Tibial artery (tissue), 4 donors: ENCODE measurements around the gene RHBDD3.

Experiments used
- DNase-seq, 2 donors: peaks; one replicate each; pipeline ENCODE4 v3.0.0-alpha.2; 2019
- H3K27ac ChIP-seq, 2 donors: fragments of 200-600 bp; sonication (generic) in 1 of 2; 1 replicate in 1 of 2; 2 replicates in 1 of 2; pipeline ENCODE4 v1.5.1; 2018 to 2019; ENCODE audit warnings: mild to moderate bottlenecking in 1 of 2
- H3K27me3 ChIP-seq, 2 donors: fragments of 200-600 bp; sonication (generic) in 1 of 2; one replicate each; pipeline versions ENCODE4 v1.5.1 to v1.6.0; 2016 to 2019
- H3K36me3 ChIP-seq, 3 donors: fragments of 200-600 bp; sonication (generic) in 2 of 3; one replicate each; pipeline ENCODE4 v1.5.1; 2016 to 2019; ENCODE audit warnings: mild to moderate bottlenecking in 2 of 3
- H3K4me1 ChIP-seq, 4 donors: fragments of 200-600 bp; sonication (generic) in 2 of 4; 1 replicate in 3 of 4; 2 replicates in 1 of 4; pipeline ENCODE4 v1.5.1; 2016 to 2019
- H3K4me3 ChIP-seq, 2 donors: fragments of 200-600 bp; sonication (generic) in 1 of 2; 1 replicate in 1 of 2; 2 replicates in 1 of 2; pipeline ENCODE4 v1.5.1; 2018 to 2019; ENCODE audit warnings: mild to moderate bottlenecking in 2 of 2
- H3K9me3 ChIP-seq, 3 donors: fragments of 200-600 bp; sonication (generic) in 1 of 3; one replicate each; pipeline ENCODE4 v1.5.1; 2016 to 2019
- intact Hi-C: fragments of 100-400 bp; cut with DNase I; formaldehyde crosslinking; loops from one replicate; pipeline ENCODE4 v1.15.0; 2023; ENCODE audit warnings: low total_unique reads
- TF ChIP-seq, protein P1 (sequence below), 2 experiments: fragments of 200-600 bp in 1 of 2; fragments of 450-650 bp in 1 of 2; IDR thresholded peaks; one replicate each; pipeline ENCODE4 v1.5.1; 2017 to 2019; ENCODE audit warnings: antibody characterized with exemption in 2 of 2, mild to moderate bottlenecking in 1 of 2, moderate library complexity in 1 of 2

Gene RHBDD3

DNA sequence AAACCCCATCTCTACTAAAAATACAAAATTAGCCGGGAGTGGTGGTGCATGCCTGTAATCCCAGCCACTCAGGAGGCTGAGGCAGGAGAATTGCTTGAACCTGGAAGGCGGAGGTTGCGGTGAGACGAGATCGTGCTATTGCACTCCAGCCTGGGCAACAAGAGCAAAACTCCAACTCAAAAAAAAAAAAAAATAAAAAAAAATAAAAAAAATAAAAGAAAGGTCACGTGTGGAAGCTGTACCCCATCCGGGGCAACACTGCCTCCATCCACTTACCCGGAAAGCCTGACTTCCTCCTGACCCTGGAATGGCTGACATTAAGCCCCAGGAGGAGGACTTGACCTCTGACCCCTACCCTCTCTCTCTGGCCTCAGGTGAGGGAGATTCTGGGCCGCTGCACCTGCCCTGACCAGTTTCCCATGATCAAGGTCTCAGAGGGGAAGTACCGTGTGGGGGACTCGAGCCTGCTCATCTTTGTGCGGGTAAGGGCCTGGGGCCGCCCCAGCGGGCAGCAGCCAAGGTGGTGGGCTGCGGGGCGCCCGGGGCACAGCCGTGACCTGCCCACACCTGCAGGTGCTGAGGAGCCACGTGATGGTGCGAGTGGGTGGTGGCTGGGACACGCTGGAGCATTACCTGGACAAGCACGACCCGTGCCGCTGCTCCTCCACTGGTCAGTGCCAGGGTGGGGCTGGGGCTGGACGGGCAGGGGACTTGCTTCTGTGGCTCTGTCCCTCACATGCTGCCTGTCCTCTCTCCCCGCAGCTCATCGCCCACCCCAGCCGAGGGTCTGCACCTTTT, 42.5 kb upstream of the RHBDD3 start:
- no peak for DNase-seq
- H3K9me3 ChIP-seq: no peaks in the 10 kb centered on the region
- H3K36me3 ChIP-seq: no peaks in the 10 kb centered on the region
- TF ChIP-seq, protein P1, sequence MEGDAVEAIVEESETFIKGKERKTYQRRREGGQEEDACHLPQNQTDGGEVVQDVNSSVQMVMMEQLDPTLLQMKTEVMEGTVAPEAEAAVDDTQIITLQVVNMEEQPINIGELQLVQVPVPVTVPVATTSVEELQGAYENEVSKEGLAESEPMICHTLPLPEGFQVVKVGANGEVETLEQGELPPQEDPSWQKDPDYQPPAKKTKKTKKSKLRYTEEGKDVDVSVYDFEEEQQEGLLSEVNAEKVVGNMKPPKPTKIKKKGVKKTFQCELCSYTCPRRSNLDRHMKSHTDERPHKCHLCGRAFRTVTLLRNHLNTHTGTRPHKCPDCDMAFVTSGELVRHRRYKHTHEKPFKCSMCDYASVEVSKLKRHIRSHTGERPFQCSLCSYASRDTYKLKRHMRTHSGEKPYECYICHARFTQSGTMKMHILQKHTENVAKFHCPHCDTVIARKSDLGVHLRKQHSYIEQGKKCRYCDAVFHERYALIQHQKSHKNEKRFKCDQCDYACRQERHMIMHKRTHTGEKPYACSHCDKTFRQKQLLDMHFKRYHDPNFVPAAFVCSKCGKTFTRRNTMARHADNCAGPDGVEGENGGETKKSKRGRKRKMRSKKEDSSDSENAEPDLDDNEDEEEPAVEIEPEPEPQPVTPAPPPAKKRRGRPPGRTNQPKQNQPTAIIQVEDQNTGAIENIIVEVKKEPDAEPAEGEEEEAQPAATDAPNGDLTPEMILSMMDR (IDR thresholded peaks at IDR 0.05): no peak
- intact Hi-C loops: no loop called here
- peaks cover 0 to 24% of the 10 kb centered on the region in 2 donors for H3K27me3 ChIP-seq
- peak overlapping the region; percentile 89 to 91 for H3K27ac ChIP-seq
- H3K4me3 ChIP-seq: peak overlapping the region in 1 of 2 donors; percentile 96
- peaks cover 7 to 74% (median 70%) of the 10 kb centered on the region in 4 donors for H3K4me1 ChIP-seq

DNA sequence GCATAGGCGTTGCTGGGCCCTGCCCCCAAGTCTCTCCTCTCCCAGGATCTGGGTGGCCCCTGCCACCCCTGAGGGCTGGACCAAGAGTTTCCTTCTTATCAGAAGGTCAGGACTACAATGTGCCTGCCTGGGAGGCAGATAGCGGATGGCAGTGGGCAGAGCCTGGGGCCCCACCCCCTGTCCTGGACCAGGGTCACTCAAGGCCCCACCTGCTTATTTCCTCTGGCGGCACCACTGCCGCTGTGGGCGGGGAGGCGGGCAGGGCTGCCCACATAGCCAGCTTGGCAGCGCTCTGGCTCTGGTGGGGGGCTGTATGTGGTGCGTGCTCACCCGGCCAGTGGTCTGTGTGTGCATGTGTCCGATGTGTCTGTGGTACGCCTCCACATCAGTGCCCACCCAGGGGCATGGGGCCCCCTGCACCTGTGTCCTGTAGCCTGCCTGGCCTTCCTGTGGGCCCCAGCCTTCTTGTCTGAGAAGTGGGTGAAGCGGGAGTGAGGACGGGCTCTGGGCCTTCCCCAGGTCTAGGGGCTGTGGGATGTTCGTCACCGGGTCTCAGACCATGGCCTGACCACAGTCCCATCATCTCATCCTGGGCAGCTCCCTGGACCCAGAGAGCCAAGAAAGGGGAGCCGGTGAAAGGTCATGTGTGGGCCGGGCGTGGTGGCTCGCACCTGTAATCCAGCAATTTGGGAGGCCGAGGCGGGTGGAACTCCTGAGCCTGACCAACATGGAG, 41.7 kb upstream of the RHBDD3 start:
- H3K27ac ChIP-seq: peak overlapping the region; percentile 89 to 91
- H3K27me3 ChIP-seq: peaks cover 0 to 17% of the 10 kb centered on the region in 2 donors
- H3K9me3 ChIP-seq: no peaks in the 10 kb centered on the region
- peaks cover 7 to 66% (median 63%) of the 10 kb centered on the region in 4 donors for H3K4me1 ChIP-seq
- DNase-seq: peak; percentile 56 to 81
- H3K36me3 ChIP-seq: no peaks in the 10 kb centered on the region
- H3K4me3 ChIP-seq: peak overlapping the region; percentile 93 to 96
- intact Hi-C loops: loop anchor here (5.0 kb wide), 2 partner anchors 42 to 78 kb away; partner anchors contain the start of genes AP1B1, EWSR1 and RHBDD3
- TF ChIP-seq, protein P1 (IDR thresholded peaks at IDR 0.05): no peak

DNA sequence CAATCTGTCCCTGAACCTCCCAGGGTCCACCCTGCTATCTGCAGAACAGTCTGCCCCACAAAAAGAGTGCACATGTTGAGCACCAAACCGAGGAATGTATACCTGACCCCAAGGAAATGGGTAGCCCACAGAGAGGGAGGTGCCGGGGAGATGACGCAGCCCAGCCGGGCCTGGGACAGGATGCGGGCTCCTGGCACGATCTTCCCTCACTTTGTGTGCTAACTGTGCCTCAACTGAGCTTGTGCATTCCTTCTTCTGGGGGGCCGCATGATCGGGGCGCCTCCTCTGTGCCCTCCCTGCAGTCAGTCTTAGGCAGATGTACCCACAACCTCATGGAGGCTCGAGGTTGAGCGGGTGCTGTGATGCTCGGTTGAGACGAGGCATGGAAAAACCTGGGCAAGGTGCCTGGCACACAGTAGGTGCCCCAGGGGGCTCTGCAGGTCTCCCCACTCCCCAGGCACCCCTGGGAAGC, 41.0 kb upstream of the RHBDD3 start:
- peak in 1 of 2 donors; percentile 70 for DNase-seq

DNA sequence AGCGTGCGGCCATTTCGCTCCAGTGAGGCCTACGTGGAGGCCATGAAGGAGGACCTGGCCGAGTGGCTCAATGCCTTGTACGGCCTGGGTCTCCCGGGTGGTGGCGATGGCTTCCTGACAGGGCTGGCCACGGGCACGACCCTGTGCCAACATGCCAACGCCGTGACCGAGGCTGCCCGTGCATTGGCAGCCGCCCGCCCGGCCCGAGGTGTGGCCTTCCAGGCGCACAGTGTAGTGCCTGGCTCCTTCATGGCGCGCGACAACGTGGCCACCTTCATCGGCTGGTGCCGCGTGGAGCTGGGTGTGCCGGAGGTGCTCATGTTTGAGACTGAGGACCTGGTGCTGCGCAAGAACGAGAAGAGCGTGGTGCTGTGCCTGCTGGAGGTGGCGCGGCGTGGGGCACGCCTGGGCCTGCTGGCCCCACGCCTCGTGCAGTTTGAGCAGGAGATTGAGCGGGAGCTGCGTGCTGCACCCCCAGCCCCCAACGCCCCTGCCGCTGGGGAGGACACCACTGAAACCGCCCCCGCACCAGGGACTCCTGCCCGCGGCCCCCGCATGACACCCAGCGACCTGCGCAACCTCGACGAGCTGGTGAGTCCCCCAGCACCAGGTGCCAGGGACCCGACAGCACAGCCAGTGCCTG, 40.5 kb upstream of the RHBDD3 start:
- DNase-seq: peak; percentile 23 to 68
- H3K9me3 ChIP-seq: no peaks in the 10 kb centered on the region
- H3K36me3 ChIP-seq: no peaks in the 10 kb centered on the region
- H3K4me1 ChIP-seq: peaks cover 7 to 56% (median 52%) of the 10 kb centered on the region in 4 donors
- TF ChIP-seq, protein P1 (IDR thresholded peaks at IDR 0.05): no peak
- peak overlapping the region; percentile 93 to 96 for H3K4me3 ChIP-seq
- peaks cover 0 to 4% of the 10 kb centered on the region in 2 donors for H3K27me3 ChIP-seq
- H3K27ac ChIP-seq: peak overlapping the region; percentile 89 to 91
- intact Hi-C loops: loop anchor here (5.0 kb wide), 2 partner anchors 41 to 79 kb away; partner anchors contain the start of genes AP1B1, EWSR1 and RHBDD3

More for the DNA sequence above, 41.0 kb upstream of the RHBDD3 start:
- H3K4me1 ChIP-seq: peaks cover 7 to 59% (median 56%) of the 10 kb centered on the region in 4 donors
- no peaks in the 10 kb centered on the region for H3K36me3 ChIP-seq
- H3K4me3 ChIP-seq: peak overlapping the region; percentile 93 to 96
- intact Hi-C loops: loop anchor here (5.0 kb wide), 2 partner anchors 42 to 78 kb away; partner anchors contain the start of genes AP1B1, EWSR1 and RHBDD3
- H3K27ac ChIP-seq: peak overlapping the region; percentile 89 to 91
- H3K27me3 ChIP-seq: peaks cover 0 to 10% of the 10 kb centered on the region in 2 donors
- no peaks in the 10 kb centered on the region for H3K9me3 ChIP-seq
- TF ChIP-seq, protein P1 (IDR thresholded peaks at IDR 0.05): no peak

DNA sequence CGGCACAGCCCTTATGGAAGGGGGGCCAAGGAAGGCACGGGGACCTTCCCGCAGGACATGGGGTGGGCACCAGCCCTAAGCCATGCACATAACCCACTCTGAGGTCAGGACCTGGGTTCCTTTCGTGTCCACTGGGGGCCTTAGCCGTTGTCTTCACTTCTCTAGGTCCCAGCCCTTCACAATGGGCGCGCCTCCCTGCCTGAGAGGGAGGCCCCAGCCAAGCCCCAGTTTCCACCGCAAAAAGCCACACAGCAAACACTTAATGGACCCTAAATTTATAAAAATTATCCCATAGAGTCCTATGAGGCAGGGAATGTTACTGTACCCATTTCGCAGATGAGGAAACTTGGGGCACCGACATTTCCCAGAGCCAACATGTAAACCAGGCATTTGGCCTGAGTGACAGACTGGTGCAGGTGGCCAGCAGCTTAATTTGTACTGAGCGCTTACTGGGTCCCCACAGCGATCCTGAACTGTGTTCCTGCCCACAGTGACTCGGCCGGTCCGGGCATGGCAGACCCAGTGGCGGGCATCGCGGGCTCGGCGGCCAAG, 39.9 kb upstream of the RHBDD3 start:
- H3K27me3 ChIP-seq: no peaks in the 10 kb centered on the region
- H3K4me3 ChIP-seq: peak overlapping the region; percentile 93 to 96
- no peaks in the 10 kb centered on the region for H3K36me3 ChIP-seq
- peak in 1 of 2 donors; percentile 70 for DNase-seq
- TF ChIP-seq, protein P1 (IDR thresholded peaks at IDR 0.05): no peak
- H3K27ac ChIP-seq: peak overlapping the region; percentile 89 to 91
- intact Hi-C loops: loop anchor here (5.0 kb wide), 2 partner anchors 40 to 80 kb away; partner anchors contain the start of genes AP1B1, EWSR1 and RHBDD3
- H3K4me1 ChIP-seq: peaks cover 4 to 57% (median 52%) of the 10 kb centered on the region in 4 donors
- H3K9me3 ChIP-seq: no peaks in the 10 kb centered on the region
